ENCODE measurements around the gene ULBP3. TPM values are rescaled to one million over a fixed set of nuclear protein-coding genes. Genes with fewer than 3 reads are reported as not detected.

ULBP3 gene
- total and polyA plus RNA-seq, 2 donors (not counting 1 experiment from before 2014, with no cell fraction given), result 0.10 to 0.69 TPM

DNA sequence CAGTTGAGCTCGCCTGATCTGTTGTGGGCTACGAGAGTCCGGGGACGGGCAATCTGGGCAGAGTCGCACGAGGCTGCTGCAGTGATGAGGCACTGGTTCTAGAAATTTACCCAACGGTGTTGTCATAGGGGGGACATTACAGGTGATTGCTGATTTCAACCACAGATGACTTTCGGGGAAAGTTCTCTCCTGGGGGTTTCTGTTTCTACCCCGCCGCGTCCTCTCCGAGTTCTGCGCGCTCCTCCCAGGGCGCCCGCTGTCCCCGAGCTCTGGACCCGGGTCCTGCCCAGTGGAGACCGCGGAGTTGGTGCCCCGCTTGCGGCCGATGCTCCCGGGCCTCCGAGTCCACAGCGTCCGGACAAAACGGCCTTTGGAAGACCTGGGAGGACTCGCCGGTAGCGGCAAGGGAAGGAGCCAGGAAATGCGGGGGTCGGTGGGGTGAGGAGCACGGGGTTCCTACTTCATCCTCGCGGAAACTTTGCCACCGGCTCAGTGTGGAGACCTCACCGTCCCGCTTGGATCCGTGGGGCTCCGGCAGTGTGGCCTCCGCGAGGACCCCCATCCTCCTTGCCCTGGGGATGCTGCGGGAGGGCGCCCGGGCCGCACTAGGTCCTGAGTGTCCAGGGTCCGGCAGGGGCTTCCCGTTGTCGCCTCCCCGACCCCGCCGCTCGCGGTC is 31.3 kb downstream of the ULBP3 start:
- DNase-seq (peak; percentile 30), ATAC-seq (ENCODE audit: low read depth) (no peak)
- H2AFZ ChIP-seq (ENCODE audit: insufficient read depth, low read depth, low read length, poor library complexity, severe bottlenecking), result peak overlapping the region; percentile 25
- Mint-ChIP-seq H3K27me3 (peaks cover 85% of the 10 kb centered on the region), H3K9me3 (ENCODE audit: insufficient read depth) (no peaks in the 10 kb centered on the region), H3K4me1 (peaks cover 12% of the 10 kb centered on the region), H3K4me3 (peak overlapping the region; percentile 78), H3K27ac (peak overlapping the region; percentile 1)
- H3K4me1 ChIP-seq (ENCODE audit: control insufficient read depth in 2 of 2, insufficient read depth in 2 of 2, low read length in 2 of 2), result peaks cover 18% of the 10 kb centered on the region in 2 donors
- H3K27ac ChIP-seq (ENCODE audit: low read length in 2 of 2), result no peak overlapping the region
- ChIA-PET POLR2A (no interaction called here), CTCF (no interaction called here)
- 9% methylated on average over 55 of the region's 55 CpGs for WGBS (ENCODE audit: insufficient coverage)
- TF ChIP-seq, protein P1, sequence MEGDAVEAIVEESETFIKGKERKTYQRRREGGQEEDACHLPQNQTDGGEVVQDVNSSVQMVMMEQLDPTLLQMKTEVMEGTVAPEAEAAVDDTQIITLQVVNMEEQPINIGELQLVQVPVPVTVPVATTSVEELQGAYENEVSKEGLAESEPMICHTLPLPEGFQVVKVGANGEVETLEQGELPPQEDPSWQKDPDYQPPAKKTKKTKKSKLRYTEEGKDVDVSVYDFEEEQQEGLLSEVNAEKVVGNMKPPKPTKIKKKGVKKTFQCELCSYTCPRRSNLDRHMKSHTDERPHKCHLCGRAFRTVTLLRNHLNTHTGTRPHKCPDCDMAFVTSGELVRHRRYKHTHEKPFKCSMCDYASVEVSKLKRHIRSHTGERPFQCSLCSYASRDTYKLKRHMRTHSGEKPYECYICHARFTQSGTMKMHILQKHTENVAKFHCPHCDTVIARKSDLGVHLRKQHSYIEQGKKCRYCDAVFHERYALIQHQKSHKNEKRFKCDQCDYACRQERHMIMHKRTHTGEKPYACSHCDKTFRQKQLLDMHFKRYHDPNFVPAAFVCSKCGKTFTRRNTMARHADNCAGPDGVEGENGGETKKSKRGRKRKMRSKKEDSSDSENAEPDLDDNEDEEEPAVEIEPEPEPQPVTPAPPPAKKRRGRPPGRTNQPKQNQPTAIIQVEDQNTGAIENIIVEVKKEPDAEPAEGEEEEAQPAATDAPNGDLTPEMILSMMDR (IDR thresholded peaks at IDR 0.05), result no peak
- no peak for TF ChIP-seq EZH2 (IDR thresholded peaks at IDR 0.05; ENCODE audit: borderline replicate concordance, insufficient read depth, low read depth, low read length, poor library complexity, severe bottlenecking)
- H3K27me3 ChIP-seq (replicated peaks in 1 of 4; ENCODE audit: control extremely low read depth in 1 of 4, control insufficient read depth in 3 of 4, insufficient read depth in 4 of 4, low read length in 3 of 4), result peaks cover 0 to 65% (median 41%) of the 10 kb centered on the region in 4 experiments
- peak overlapping the region in 3 of 5 experiments; percentile 14 to 40 (median 35) for H3K4me3 ChIP-seq (ENCODE audit: control extremely low read depth in 1 of 5, extremely low read depth in 1 of 5, insufficient read depth in 1 of 5, low read depth in 2 of 5, low read length in 4 of 5)
- H3K9ac ChIP-seq (ENCODE audit: low read length), result peak overlapping the region; percentile 50
- H4K20me1 ChIP-seq (ENCODE audit: control insufficient read depth, insufficient read depth, low read length, poor library complexity, severe bottlenecking), result no peaks in the 10 kb centered on the region
- H3K4me2 ChIP-seq (replicated peaks; ENCODE audit: low read depth, low read length, poor library complexity, severe bottlenecking), result peak overlapping the region; percentile 71
- H3K36me3 ChIP-seq (replicated peaks in 1 of 2; ENCODE audit: control extremely low read depth in 1 of 2, control insufficient read depth in 1 of 2, extremely low read depth in 1 of 2, insufficient read depth in 2 of 2, low read length in 1 of 2), result no peaks in the 10 kb centered on the region
- H3K9me3 ChIP-seq (ENCODE audit: control extremely low read depth in 1 of 3, control insufficient read depth in 2 of 3, insufficient read depth in 1 of 3, low read length in 2 of 3), result peaks cover 0 to 14% (median 0%) of the 10 kb centered on the region in 3 donors
- no peaks in the 10 kb centered on the region for H3K79me2 ChIP-seq (ENCODE audit: control insufficient read depth, insufficient read depth, low read length)
- intact Hi-C loops (cut with micrococcal nuclease), result no loop called here

DNA sequence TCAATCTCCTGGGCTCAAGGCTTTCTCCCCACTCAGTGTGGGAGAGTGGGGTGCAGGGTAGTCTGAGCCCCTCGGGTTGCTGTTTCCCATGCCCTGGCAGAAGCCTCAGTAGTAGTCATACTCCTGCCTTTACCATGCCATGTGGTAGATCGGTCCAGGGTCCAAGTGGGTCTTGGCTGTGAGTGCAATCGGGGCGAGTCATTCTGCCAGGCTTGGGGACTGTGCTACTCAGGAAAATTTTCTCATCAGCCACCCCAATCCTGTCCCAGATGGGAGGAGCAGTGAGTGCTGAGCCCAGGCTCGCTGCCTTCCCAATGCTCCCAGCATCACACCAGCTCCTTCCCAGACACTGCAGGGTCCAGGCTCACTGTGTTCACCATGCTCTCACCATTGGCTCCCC is 32.8 kb downstream of the ULBP3 start:
- no peak overlapping the region for H3K4me2 ChIP-seq (replicated peaks; ENCODE audit: low read depth, low read length, poor library complexity, severe bottlenecking)
- H3K4me3 ChIP-seq (ENCODE audit: control extremely low read depth in 1 of 5, extremely low read depth in 1 of 5, insufficient read depth in 1 of 5, low read depth in 2 of 5, low read length in 4 of 5), result no peak overlapping the region
- intact Hi-C loops (cut with micrococcal nuclease), result no loop called here
- no peak overlapping the region for H3K4me3 Mint-ChIP-seq
- WGBS (ENCODE audit: insufficient coverage), result 90% methylated on average over 5 of the region's 5 CpGs
- H3K36me3 ChIP-seq (replicated peaks in 1 of 2; ENCODE audit: control extremely low read depth in 1 of 2, control insufficient read depth in 1 of 2, extremely low read depth in 1 of 2, insufficient read depth in 2 of 2, low read length in 1 of 2), result no peaks in the 10 kb centered on the region
- no peak overlapping the region for H3K27ac ChIP-seq (ENCODE audit: low read length in 2 of 2)
- DNase-seq, result no peak
- no peak for ATAC-seq (ENCODE audit: low read depth)
- CTCF ChIA-PET, result no interaction called here
- no peak overlapping the region for H2AFZ ChIP-seq (ENCODE audit: insufficient read depth, low read depth, low read length, poor library complexity, severe bottlenecking)
- H3K27ac Mint-ChIP-seq, result no peak overlapping the region
- H3K9me3 Mint-ChIP-seq (ENCODE audit: insufficient read depth), result no peaks in the 10 kb centered on the region
- no peak overlapping the region for H3K9ac ChIP-seq (ENCODE audit: low read length)
- no peak for TF ChIP-seq EZH2 (IDR thresholded peaks at IDR 0.05; ENCODE audit: borderline replicate concordance, insufficient read depth, low read depth, low read length, poor library complexity, severe bottlenecking)
- TF ChIP-seq, protein P1 (IDR thresholded peaks at IDR 0.05), result no peak
- peaks cover 0 to 14% (median 0%) of the 10 kb centered on the region in 3 donors for H3K9me3 ChIP-seq (ENCODE audit: control extremely low read depth in 1 of 3, control insufficient read depth in 2 of 3, insufficient read depth in 1 of 3, low read length in 2 of 3)
- H4K20me1 ChIP-seq (ENCODE audit: control insufficient read depth, insufficient read depth, low read length, poor library complexity, severe bottlenecking), result no peaks in the 10 kb centered on the region
- no peaks in the 10 kb centered on the region for H3K79me2 ChIP-seq (ENCODE audit: control insufficient read depth, insufficient read depth, low read length)
- peaks cover 0 to 58% (median 41%) of the 10 kb centered on the region in 4 experiments for H3K27me3 ChIP-seq (replicated peaks in 1 of 4; ENCODE audit: control extremely low read depth in 1 of 4, control insufficient read depth in 3 of 4, insufficient read depth in 4 of 4, low read length in 3 of 4)
- peaks cover 12% of the 10 kb centered on the region for H3K4me1 Mint-ChIP-seq
- POLR2A ChIA-PET, result no interaction called here
- H3K4me1 ChIP-seq (ENCODE audit: control insufficient read depth in 2 of 2, insufficient read depth in 2 of 2, low read length in 2 of 2), result peaks cover 18% of the 10 kb centered on the region in 2 donors
- H3K27me3 Mint-ChIP-seq, result peaks cover 70% of the 10 kb centered on the region
